ENCODE measurements around the gene DHRSX. TPM values are rescaled to one million over a fixed set of nuclear protein-coding genes. Genes with fewer than 3 reads are reported as not detected.

Gene DHRSX
- total and polyA plus RNA-seq, 3 experiments from 2014 or later = 21.5 to 26.6 (median 25.3) TPM

- Mint-ChIP-seq H3K27me3 (peaks cover 0 to 5% of the 10 kb centered on the region in 2 donors), H3K9me3 (no peaks in the 10 kb centered on the region), H3K4me1 (peaks cover 11 to 18% (median 12%) of the 10 kb centered on the region in 3 donors), H3K27ac (peak overlapping the region in 1 of 8 donors; percentile 92), H3K4me3 (peak overlapping the region in 5 of 7 donors; percentile 7 to 80 (median 27)), H3K36me3 (peaks cover 0 to 2% (median 0%) of the 10 kb centered on the region in 3 donors)
- ChIA-PET POLR2A (no interaction called here), CTCF (no interaction called here)
- Histone ChIP-seq H3K36me3 (ENCODE audit: insufficient read depth, low read length) (no peaks in the 10 kb centered on the region), H3K9me3 (ENCODE audit: low read length) (no peaks in the 10 kb centered on the region), H3K27ac (ENCODE audit: low read depth, low read length) (no peak overlapping the region), H3K4me3 (ENCODE audit: low read length) (no peak overlapping the region), H3K27me3 (ENCODE audit: insufficient read depth, low read length, poor library complexity, severe bottlenecking) (no peaks in the 10 kb centered on the region), H3K4me1 (ENCODE audit: insufficient read depth, low read length) (peaks cover 7% of the 10 kb centered on the region)
- no peak for DNase-seq
Observed at GRCh38 chrX:2503591-2504500, 3.1 kb upstream of the DHRSX start.

- Mint-ChIP-seq H3K4me3 (peak overlapping the region in 6 of 7 donors; percentile 23 to 90 (median 80)), H3K36me3 (peaks cover 0 to 6% (median 0%) of the 10 kb centered on the region in 3 donors), H3K27me3 (peaks cover 0 to 5% of the 10 kb centered on the region in 2 donors), H3K9me3 (no peaks in the 10 kb centered on the region), H3K27ac (peak overlapping the region in 4 of 8 donors; percentile 28 to 92 (median 68)), H3K4me1 (peaks cover 21 to 28% (median 22%) of the 10 kb centered on the region in 3 donors)
- H3K9me3 ChIP-seq (ENCODE audit: low read length) = no peaks in the 10 kb centered on the region
- no peak for DNase-seq
- H3K27me3 ChIP-seq (ENCODE audit: insufficient read depth, low read length, poor library complexity, severe bottlenecking) = no peaks in the 10 kb centered on the region
- peak overlapping the region; percentile 49 for H3K27ac ChIP-seq (ENCODE audit: low read depth, low read length)
- peaks cover 16% of the 10 kb centered on the region for H3K4me1 ChIP-seq (ENCODE audit: insufficient read depth, low read length)
- CTCF ChIA-PET = no interaction called here
- no peaks in the 10 kb centered on the region for H3K36me3 ChIP-seq (ENCODE audit: insufficient read depth, low read length)
- POLR2A ChIA-PET = no interaction called here
- no peak overlapping the region for H3K4me3 ChIP-seq (ENCODE audit: low read length)
Observed at GRCh38 chrX:2502668-2503519, 2.1 kb upstream of the DHRSX start.

GRCh38 chrX:2502120-2502667, 1.4 kb upstream of the DHRSX start:
- Histone ChIP-seq H3K4me3 (ENCODE audit: low read length) (no peak overlapping the region), H3K27me3 (ENCODE audit: insufficient read depth, low read length, poor library complexity, severe bottlenecking) (no peaks in the 10 kb centered on the region), H3K27ac (ENCODE audit: low read depth, low read length) (peak overlapping the region; percentile 49), H3K36me3 (ENCODE audit: insufficient read depth, low read length) (no peaks in the 10 kb centered on the region), H3K9me3 (ENCODE audit: low read length) (no peaks in the 10 kb centered on the region), H3K4me1 (ENCODE audit: insufficient read depth, low read length) (peaks cover 16% of the 10 kb centered on the region)
- ChIA-PET CTCF (no interaction called here), POLR2A (no interaction called here)
- Mint-ChIP-seq H3K9me3 (no peaks in the 10 kb centered on the region), H3K27me3 (peaks cover 0 to 2% of the 10 kb centered on the region in 2 donors), H3K27ac (peak overlapping the region in 7 of 8 donors; percentile 37 to 95 (median 80)), H3K4me1 (peaks cover 27 to 35% (median 28%) of the 10 kb centered on the region in 3 donors), H3K4me3 (peak overlapping the region; percentile 64 to 90 (median 77)), H3K36me3 (peaks cover 0 to 10% (median 0%) of the 10 kb centered on the region in 3 donors)
- no peak for DNase-seq

GRCh38 chrX:2501559-2502102, 855 bp upstream of the DHRSX start:
- CTCF ChIA-PET = no interaction called here
- peak overlapping the region in 7 of 8 donors; percentile 37 to 95 (median 80) for H3K27ac Mint-ChIP-seq

GRCh38 chrX:2500091-2500802, 529 bp downstream of the DHRSX start:
- H3K9me3 ChIP-seq (ENCODE audit: low read length) = no peaks in the 10 kb centered on the region
- peak overlapping the region; percentile 64 for H3K4me3 ChIP-seq (ENCODE audit: low read length)
- peak overlapping the region; percentile 83 to 90 (median 87) for H3K4me3 Mint-ChIP-seq
- H3K36me3 ChIP-seq (ENCODE audit: insufficient read depth, low read length) = no peaks in the 10 kb centered on the region
- H3K36me3 Mint-ChIP-seq = peaks cover 0 to 21% (median 0%) of the 10 kb centered on the region in 3 donors
- no peaks in the 10 kb centered on the region for H3K9me3 Mint-ChIP-seq
- peaks cover 28 to 45% (median 29%) of the 10 kb centered on the region in 3 donors for H3K4me1 Mint-ChIP-seq
- H3K27me3 Mint-ChIP-seq = no peaks in the 10 kb centered on the region
- peak in 4 of 5 donors; percentile 3 to 62 (median 26) for DNase-seq
- H3K27ac Mint-ChIP-seq = peak overlapping the region; percentile 26 to 90 (median 88)
- ChIA-PET CTCF (no interaction called here), POLR2A (no interaction called here)
- peak overlapping the region; percentile 29 for H3K27ac ChIP-seq (ENCODE audit: low read depth, low read length)
- H3K27me3 ChIP-seq (ENCODE audit: insufficient read depth, low read length, poor library complexity, severe bottlenecking) = no peaks in the 10 kb centered on the region
- H3K4me1 ChIP-seq (ENCODE audit: insufficient read depth, low read length) = peaks cover 16% of the 10 kb centered on the region

More at GRCh38 chrX:2501559-2502102, 855 bp upstream of the DHRSX start:
- H3K4me3 ChIP-seq (ENCODE audit: low read length) = no peak overlapping the region
- H3K27ac ChIP-seq (ENCODE audit: low read depth, low read length) = peak overlapping the region; percentile 49
- H3K9me3 ChIP-seq (ENCODE audit: low read length) = no peaks in the 10 kb centered on the region
- Mint-ChIP-seq H3K36me3 (peaks cover 0 to 10% (median 0%) of the 10 kb centered on the region in 3 donors), H3K4me1 (peaks cover 27 to 38% (median 28%) of the 10 kb centered on the region in 3 donors), H3K4me3 (peak overlapping the region; percentile 64 to 90 (median 77)), H3K27me3 (peaks cover 0 to 2% of the 10 kb centered on the region in 2 donors), H3K9me3 (no peaks in the 10 kb centered on the region)
- no peak for DNase-seq
- H3K27me3 ChIP-seq (ENCODE audit: insufficient read depth, low read length, poor library complexity, severe bottlenecking) = no peaks in the 10 kb centered on the region
- H3K4me1 ChIP-seq (ENCODE audit: insufficient read depth, low read length) = peaks cover 16% of the 10 kb centered on the region
- POLR2A ChIA-PET = no interaction called here
- no peaks in the 10 kb centered on the region for H3K36me3 ChIP-seq (ENCODE audit: insufficient read depth, low read length)

- Mint-ChIP-seq H3K4me1 (peaks cover 28 to 45% (median 29%) of the 10 kb centered on the region in 3 donors), H3K9me3 (no peaks in the 10 kb centered on the region), H3K27ac (peak overlapping the region; percentile 58 to 94 (median 89)), H3K4me3 (peak overlapping the region; percentile 83 to 90 (median 87)), H3K27me3 (no peaks in the 10 kb centered on the region), H3K36me3 (peaks cover 0 to 21% (median 0%) of the 10 kb centered on the region in 3 donors)
- ChIA-PET CTCF (no interaction called here), POLR2A (no interaction called here)
- DNase-seq = no peak
- Histone ChIP-seq H3K9me3 (ENCODE audit: low read length) (no peaks in the 10 kb centered on the region), H3K27ac (ENCODE audit: low read depth, low read length) (peak overlapping the region; percentile 29), H3K4me1 (ENCODE audit: insufficient read depth, low read length) (peaks cover 16% of the 10 kb centered on the region), H3K36me3 (ENCODE audit: insufficient read depth, low read length) (no peaks in the 10 kb centered on the region), H3K27me3 (ENCODE audit: insufficient read depth, low read length, poor library complexity, severe bottlenecking) (no peaks in the 10 kb centered on the region), H3K4me3 (ENCODE audit: low read length) (peak overlapping the region; percentile 64)
Observed at GRCh38 chrX:2499507-2499906, 1.3 kb downstream of the DHRSX start.

- Histone ChIP-seq H3K4me1 (ENCODE audit: insufficient read depth, low read length) (peaks cover 16% of the 10 kb centered on the region), H3K27me3 (ENCODE audit: insufficient read depth, low read length, poor library complexity, severe bottlenecking) (no peaks in the 10 kb centered on the region), H3K27ac (ENCODE audit: low read depth, low read length) (peak overlapping the region; percentile 32), H3K36me3 (ENCODE audit: insufficient read depth, low read length) (no peaks in the 10 kb centered on the region), H3K4me3 (ENCODE audit: low read length) (no peak overlapping the region), H3K9me3 (ENCODE audit: low read length) (no peaks in the 10 kb centered on the region)
- H3K9me3 Mint-ChIP-seq = no peaks in the 10 kb centered on the region
- H3K4me3 Mint-ChIP-seq = peak overlapping the region; percentile 83 to 90 (median 87)
- peaks cover 0 to 21% (median 0%) of the 10 kb centered on the region in 3 donors for H3K36me3 Mint-ChIP-seq
- H3K4me1 Mint-ChIP-seq = peaks cover 28 to 45% (median 29%) of the 10 kb centered on the region in 3 donors
- CTCF ChIA-PET = no interaction called here
- DNase-seq = no peak
- peak overlapping the region; percentile 56 to 90 (median 86) for H3K27ac Mint-ChIP-seq
- POLR2A ChIA-PET = no interaction called here
- H3K27me3 Mint-ChIP-seq = no peaks in the 10 kb centered on the region
Observed at GRCh38 chrX:2498781-2499302, 1.9 kb downstream of the DHRSX start.
